Liver (tissue), 3 donors: Measurements from ENCODE around the gene AZGP1.

Experiments used
- GABPA ChIP-seq, 2 donors: IDR thresholded peaks in 1 of 2; conservative IDR thresholded peaks in 1 of 2; 2 replicates each; pipeline ENCODE4 v1.6.1; 2016; ENCODE audit warnings: antibody characterized with exemption in 2 of 2, mild to moderate bottlenecking in 1 of 2, moderate library complexity in 1 of 2
- RXRA ChIP-seq, 2 donors: IDR thresholded peaks; 2 replicates each; pipeline ENCODE4 v1.6.1; 2017 to 2018; ENCODE audit warnings: antibody characterized with exemption in 2 of 2, mild to moderate bottlenecking in 1 of 2
- TF ChIP-seq, protein P1 (sequence below): fragments of 150-350 bp; IDR thresholded peaks from 2 replicates; pipeline ENCODE4 v1.5.1; 2017; ENCODE audit warnings: improper control_type of control experiment, low read depth, low read length; ENCODE audit not compliant: missing input control
- TF ChIP-seq, protein P2 (sequence below): IDR thresholded peaks from 2 replicates; pipeline ENCODE4 v1.6.1; 2016; ENCODE audit warnings: antibody characterized with exemption, mild to moderate bottlenecking
- donor health status: healthy.
- donor health status: healthy.

- TF ChIP-seq GABPA (IDR thresholded peaks at IDR 0.05 in 1 of 2, conservative IDR thresholded peaks at IDR 0.05 in 1 of 2), result peak; percentile 48 to 70
- TF ChIP-seq, protein P1, sequence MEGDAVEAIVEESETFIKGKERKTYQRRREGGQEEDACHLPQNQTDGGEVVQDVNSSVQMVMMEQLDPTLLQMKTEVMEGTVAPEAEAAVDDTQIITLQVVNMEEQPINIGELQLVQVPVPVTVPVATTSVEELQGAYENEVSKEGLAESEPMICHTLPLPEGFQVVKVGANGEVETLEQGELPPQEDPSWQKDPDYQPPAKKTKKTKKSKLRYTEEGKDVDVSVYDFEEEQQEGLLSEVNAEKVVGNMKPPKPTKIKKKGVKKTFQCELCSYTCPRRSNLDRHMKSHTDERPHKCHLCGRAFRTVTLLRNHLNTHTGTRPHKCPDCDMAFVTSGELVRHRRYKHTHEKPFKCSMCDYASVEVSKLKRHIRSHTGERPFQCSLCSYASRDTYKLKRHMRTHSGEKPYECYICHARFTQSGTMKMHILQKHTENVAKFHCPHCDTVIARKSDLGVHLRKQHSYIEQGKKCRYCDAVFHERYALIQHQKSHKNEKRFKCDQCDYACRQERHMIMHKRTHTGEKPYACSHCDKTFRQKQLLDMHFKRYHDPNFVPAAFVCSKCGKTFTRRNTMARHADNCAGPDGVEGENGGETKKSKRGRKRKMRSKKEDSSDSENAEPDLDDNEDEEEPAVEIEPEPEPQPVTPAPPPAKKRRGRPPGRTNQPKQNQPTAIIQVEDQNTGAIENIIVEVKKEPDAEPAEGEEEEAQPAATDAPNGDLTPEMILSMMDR, result no peak
- TF ChIP-seq, protein P2, sequence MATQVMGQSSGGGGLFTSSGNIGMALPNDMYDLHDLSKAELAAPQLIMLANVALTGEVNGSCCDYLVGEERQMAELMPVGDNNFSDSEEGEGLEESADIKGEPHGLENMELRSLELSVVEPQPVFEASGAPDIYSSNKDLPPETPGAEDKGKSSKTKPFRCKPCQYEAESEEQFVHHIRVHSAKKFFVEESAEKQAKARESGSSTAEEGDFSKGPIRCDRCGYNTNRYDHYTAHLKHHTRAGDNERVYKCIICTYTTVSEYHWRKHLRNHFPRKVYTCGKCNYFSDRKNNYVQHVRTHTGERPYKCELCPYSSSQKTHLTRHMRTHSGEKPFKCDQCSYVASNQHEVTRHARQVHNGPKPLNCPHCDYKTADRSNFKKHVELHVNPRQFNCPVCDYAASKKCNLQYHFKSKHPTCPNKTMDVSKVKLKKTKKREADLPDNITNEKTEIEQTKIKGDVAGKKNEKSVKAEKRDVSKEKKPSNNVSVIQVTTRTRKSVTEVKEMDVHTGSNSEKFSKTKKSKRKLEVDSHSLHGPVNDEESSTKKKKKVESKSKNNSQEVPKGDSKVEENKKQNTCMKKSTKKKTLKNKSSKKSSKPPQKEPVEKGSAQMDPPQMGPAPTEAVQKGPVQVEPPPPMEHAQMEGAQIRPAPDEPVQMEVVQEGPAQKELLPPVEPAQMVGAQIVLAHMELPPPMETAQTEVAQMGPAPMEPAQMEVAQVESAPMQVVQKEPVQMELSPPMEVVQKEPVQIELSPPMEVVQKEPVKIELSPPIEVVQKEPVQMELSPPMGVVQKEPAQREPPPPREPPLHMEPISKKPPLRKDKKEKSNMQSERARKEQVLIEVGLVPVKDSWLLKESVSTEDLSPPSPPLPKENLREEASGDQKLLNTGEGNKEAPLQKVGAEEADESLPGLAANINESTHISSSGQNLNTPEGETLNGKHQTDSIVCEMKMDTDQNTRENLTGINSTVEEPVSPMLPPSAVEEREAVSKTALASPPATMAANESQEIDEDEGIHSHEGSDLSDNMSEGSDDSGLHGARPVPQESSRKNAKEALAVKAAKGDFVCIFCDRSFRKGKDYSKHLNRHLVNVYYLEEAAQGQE, result no peak
- peak; percentile 56 to 71 for TF ChIP-seq RXRA (IDR thresholded peaks at IDR 0.05)
Measured at GRCh38 chr7:99997545-99998137, 21.8 kb upstream of the AZGP1 start.
